HG03439 (cell line): ENCODE results near the gene ORC2.
"Not testable (repeated sequence)": the region's sequence is repeated elsewhere in the genome, so short reads cannot be mapped to it uniquely, and the experiment has no call there.

Experiments
- ATAC-seq: cut with Tn5 transposase; IDR thresholded peaks from one replicate; pipeline ENCODE4 v1.9.1; 2021; ENCODE audit warnings: mild to moderate bottlenecking, moderate library complexity; ENCODE audit not compliant: unreplicated experiment

Gene ORC2

DNA sequence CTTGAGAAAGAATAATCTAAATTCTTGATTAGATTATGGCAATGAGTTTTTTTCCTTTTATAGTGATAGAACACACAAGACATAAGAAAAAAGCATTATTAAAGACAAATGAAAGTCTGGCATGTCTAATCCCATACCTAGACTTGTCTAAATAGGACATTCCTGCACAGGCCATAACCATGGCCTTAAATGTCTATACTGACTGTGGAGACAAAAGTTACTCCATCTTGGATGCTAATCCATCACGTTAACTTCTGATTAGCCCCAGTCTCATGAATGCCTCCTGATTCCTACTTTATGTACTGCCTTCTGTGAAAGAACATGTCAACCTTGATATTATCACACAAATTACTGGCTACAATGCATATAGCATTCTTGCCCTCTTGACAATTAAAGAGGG, 23.6 kb downstream of the ORC2 start:
- no peak for ATAC-seq

DNA sequence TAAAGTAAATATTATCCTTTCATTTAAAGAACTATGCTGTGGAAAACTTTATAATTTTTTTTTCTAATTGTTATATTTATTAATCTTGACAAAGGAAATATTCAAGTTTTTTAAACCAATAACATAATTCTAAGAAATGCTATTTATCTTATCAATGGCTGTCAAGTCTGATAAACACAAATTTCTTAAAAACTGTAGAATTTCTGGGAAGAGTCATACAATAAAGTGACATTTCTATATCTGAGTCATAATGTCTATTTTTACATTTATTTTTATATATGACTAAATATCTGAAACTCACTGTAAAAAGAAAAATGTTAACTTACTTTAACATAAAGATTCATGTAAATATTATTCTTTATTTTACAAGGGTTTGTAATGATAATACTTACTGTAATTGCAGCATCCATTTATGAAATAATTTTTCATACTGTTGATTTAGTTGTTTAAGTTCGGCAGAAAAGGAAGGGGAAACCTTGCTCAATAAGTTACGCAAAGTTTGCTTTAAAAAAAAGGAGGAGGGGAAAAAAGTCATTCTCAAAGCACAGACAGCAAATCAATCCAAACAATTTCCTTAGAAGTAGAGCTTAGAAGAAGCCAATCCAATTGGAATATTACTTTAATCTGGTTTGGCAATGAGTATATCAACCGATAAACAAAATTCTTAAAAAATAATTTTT, 32.4 kb downstream of the ORC2 start:
- no peak for ATAC-seq

DNA sequence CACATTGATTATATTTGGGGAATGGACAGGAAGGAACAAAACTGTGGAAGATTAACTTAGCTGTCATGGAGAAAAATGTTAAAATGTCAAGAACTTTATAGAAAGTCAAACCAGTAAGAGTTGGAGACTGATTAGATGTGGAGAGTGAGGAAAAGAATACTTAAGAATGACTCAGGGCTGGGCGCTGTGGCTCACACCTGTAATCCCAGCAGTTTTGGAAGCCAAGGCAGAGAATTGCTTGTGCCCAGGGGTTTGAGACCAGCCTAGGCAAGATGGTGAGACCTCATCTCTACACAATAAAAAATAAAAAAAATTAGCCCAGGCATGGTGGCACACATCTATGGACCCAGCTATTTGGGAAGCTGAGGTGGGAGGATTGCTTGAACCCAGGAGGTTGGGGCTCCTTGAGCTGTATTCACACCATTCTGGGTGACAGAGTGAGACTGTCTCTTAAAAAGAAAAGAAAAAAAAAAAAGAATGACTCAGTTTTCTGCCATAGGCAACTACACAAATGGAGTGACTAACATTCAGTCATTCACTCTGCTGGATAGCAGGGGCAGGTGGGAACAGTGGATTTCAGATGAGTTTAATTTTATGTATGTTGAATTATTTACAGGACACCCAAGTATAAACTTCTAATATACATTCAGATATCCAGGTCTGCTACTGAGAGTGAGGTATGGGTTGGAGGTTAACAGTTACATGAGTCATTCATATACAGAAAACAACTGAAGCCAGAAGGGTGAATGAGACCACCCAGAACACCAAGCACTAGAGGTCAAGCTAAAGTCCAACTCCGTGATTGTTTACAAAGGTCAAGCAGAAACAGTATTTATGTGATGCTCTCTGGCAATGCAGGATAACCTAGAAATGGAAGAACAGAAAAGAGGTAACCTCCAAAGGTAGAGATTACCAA, 33.9 kb downstream of the ORC2 start:
- ATAC-seq = no peak

DNA sequence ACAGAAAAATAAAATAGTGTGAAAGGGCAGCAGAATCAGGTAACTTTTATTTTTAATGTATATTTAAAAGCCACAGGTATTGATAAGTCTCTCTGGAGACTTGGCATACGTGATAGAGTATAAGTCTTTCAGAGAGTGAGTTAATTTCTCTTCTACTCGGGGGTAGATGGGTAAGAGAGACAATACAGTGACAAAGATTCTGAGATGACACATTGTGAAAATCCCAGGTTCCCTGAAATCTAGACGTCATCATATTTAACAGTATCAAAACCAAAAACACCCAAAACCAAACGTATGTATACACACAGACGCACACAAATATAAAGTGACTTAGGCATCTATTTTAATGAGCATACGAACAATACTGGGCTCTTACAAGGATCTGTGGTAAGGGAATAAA, 41.0 kb downstream of the ORC2 start:
- no peak for ATAC-seq

DNA sequence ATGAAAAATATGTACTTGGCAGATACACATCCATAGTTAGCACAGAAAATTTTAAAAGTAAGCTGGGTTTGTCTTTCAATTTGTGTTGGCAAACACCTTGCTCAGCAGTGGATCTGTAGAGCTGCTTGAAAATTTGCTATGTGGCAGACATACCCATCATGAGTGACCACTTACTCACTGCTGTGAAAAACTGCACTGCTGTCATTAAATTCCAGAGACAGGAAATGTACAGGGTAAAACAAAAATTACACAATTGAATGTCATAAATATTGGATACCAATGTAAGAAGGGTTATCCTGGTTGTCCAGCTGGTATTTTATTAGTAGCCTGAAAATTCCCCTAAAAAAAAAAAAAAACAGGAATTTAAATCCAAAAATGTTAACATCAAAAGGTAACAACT, 49.8 kb downstream of the ORC2 start:
- ATAC-seq = no peak

DNA sequence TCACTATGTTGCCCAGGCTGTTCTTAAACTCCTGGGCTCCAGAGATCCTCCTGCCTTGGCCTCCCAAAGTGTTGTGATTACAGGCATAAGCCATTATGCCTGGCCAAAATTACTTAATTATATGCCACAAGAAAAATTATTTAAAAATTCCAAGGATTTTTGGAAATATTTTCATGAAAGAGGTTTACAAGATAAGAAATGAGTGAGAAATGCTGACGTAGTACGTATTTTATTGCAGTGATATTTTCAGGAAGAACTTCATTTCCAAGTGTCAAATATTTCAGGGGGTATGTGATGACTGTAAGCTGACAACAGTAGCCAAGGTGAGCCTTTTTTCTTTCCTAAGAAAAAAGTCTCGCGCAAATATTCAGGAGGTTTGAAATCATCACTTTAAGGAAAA, 53.5 kb downstream of the ORC2 start:
- no peak for ATAC-seq

- no peak for ATAC-seq
Measured at GRCh38 chr2:200905618-200906296, 57.7 kb downstream of the ORC2 start.

DNA sequence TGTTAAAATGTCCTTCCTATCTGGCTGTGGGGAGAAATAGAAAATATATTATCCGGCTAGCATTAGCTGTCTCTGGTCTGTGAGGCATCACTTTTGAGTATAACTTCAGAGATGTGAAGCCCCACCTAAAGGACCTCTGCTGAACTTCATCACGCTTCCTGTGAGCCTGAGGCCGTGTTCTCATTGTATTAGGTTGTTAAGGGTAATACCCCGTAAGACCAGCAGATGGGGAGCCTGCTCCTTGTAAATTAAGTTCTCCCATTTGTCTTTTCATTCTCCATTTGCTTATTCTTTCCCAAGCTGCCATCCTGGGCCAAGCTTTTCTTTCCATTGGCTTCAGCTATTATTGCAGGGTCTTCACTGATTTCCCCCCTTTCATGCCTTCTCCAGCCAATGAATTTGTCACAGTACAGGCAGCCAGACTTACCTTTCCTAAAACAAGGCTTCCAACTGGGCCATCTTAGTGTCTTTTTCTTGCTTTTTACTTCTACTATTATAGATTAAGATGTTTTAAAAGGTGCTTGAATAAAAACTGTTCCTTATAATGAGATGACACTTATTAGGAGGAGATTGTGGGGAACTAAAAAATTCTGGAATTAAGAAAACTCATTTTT, 61.9 kb downstream of the ORC2 start:
- peak; percentile 86 for ATAC-seq

GRCh38 chr2:200899482-200899881, 64.0 kb downstream of the ORC2 start:
- ATAC-seq = no peak

DNA sequence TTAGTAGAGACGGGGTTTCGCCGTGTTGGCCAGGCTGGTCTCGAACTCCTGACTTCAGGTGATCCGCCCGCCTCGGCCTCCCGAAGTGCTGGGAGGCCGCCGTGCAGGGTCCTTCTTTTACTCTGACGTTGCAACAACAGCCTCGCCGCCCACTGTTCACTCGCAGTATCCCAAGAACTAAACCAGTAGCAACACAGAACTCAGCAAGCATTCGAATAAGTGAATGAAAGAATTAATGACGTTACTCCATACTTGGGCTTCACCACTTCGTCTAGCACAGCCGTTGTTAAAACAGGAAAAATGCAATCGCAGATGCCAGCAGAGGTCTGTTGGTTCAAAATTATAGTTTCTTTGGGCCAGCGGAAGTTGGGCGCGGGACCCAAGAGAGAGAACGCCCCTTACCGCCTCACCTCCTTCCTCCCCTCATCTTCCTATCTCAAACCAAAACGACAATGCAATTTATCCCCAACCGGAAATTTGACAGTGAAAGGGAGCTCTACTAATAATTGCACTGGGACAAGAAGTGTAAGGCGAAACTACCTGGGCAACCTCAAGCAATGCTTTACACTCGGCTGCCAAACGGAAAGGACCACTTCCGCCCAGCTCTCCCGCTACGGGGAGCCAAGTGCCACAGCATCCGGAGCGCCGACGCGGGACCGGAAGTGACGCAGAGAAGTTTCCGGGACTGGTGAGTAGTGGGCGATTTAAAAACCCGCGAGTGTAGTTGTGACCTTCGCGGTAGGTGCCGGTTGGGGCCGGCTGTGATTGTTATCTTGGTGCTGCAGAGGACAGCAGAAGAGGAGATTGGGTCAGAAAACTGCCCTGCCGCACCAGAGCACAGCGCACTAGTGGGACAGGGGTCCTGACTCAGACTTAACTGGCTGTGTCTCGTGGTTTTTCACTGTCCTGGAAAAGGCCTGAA, 74.5 kb downstream of the ORC2 start, which contains the start of the genes NIF3L1 and PPIL3:
Gene NIF3L1, plus strand, starts transcription at position 668 of the 922 bp plus-strand sequence. CDS start 2,573 bp downstream, outside the sequence.
Gene PPIL3, minus strand, starts transcription at position 374 of the 922 bp plus-strand sequence. CDS start 1,462 bp downstream, outside the sequence.
- ATAC-seq = peak; percentile 83

GRCh38 chr2:200881715-200882249, 81.7 kb downstream of the ORC2 start:
- not testable (repeated sequence) for ATAC-seq

DNA sequence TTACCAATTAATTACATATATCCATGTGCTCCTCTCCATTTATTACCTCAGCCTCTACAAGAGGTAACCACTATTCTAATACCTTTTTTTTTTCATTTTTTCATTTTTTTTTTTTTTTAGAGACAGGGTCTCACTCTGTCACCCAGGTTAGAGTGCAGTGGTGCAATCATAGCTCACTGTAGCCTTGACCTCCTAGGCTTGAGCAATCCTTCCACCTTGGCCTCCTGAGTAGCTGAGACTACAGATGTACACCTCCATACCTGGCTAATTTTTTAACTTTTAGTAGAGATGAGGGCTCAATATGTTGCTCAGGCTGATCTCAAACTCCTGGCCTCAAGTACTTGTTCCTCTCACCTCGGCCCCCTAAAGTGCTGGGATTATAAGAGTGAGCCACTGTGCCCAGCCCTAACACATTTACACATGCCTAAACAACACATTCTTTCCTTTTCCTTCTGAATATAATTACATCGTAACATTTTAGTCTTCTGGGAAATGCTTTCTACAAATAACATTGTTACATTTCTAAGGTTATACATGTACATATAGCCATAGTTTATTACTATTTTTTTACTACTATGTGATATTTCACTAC, 85.1 kb downstream of the ORC2 start:
- no peak for ATAC-seq

- no peak for ATAC-seq
Measured at GRCh38 chr2:200877443-200877842, 86.0 kb downstream of the ORC2 start.

DNA sequence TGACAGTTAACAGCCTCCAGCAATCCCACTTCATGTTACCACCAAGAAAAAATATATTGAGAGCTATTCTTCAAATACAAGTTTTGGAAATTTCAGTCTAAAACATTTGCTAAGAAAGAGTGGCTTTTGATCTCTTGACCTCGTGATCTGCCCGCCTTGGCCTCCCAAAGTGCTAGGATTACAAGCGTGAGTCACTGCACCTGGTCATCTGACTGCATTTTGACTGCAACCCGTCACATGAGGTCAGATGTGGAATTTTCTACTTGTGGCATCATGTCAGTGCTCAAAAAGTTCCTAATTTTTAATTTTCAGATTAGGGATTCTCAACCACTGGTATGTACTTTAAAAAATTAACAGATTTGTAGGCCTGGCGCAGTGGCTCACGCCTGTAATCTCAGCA, 89.9 kb downstream of the ORC2 start:
- ATAC-seq = no peak

GRCh38 chr2:200871151-200871550, 92.3 kb downstream of the ORC2 start:
- ATAC-seq = no peak

GRCh38 chr2:200869014-200869413, 94.4 kb downstream of the ORC2 start:
- no peak for ATAC-seq

DNA sequence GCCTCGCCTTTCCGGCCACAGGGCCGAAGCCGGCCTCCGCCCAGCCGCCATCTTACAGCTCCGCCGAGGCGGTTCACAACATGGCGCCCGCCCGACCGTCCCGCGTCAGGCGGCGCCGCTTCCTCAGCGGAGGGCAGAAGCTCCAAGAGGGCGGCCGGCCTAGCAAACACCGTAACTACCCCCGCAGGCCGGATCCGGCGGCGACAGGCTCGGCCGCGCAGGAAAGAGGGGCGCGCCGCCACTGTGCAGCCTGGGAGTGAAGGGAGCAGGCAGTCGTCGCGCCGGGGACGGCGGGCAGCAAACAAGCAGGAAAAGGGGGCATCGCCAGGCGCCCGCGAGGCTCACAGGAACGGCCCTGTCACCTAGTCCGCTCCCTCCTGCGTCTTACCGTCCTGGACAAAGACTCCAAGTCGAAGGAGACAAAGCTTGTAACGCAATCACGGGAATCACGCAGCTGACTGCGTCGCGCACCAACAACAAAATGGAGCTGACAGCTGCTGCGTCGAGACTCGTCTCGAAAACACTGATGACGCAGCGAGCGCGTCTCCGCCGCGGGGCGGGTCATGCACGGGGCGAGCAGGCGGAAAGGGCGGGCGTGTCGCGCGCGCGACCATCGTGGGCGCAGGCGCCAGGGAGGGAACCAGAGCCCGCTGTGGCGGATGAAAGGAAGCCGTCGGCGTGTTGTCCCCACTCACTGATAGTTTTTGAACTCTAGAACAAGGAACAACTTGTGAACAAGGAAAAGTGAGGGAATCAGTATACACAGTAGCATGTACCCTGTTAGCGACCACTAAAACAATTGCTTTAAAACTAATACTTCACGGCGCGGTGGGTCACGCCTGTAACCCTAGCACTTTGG, 99.1 kb downstream of the ORC2 start, which contains the start of gene CLK1:
Gene CLK1, minus strand, starts transcription at position 483 of the 859 bp plus-strand sequence. CDS start 2,796 bp downstream, outside the sequence.
- ATAC-seq = peak; percentile 77

GRCh38 chr2:200863782-200864175, 99.7 kb downstream of the ORC2 start:
- peak; percentile 3 for ATAC-seq
